ENCODE data around the gene GLB1L2.

GLB1L2 gene

GRCh38 chr11:134356656-134357544 is 25.1 kb downstream of the GLB1L2 start:
- no peak for TF ChIP-seq CTCF (conservative IDR thresholded peaks at IDR 0.05; ENCODE audit: low read length)
- no peak for DNase-seq (ENCODE audit: low read depth)
- no peak overlapping the region for H3K4me3 ChIP-seq (ENCODE audit: low read length)

- no peak overlapping the region for H3K4me3 ChIP-seq (ENCODE audit: low read length)
- no peak for TF ChIP-seq CTCF (conservative IDR thresholded peaks at IDR 0.05; ENCODE audit: low read length)
- DNase-seq (ENCODE audit: low read depth): no peak
These were observed 25.7 kb downstream of the GLB1L2 start for GRCh38 chr11:134357545-134357839.

GRCh38 chr11:134358165-134358855 is 26.5 kb downstream of the GLB1L2 start:
- no peak for DNase-seq (ENCODE audit: low read depth)
- TF ChIP-seq CTCF (conservative IDR thresholded peaks at IDR 0.05; ENCODE audit: low read length): no peak
- H3K4me3 ChIP-seq (ENCODE audit: low read length): no peak overlapping the region

GRCh38 chr11:134358856-134359490 is 27.2 kb downstream of the GLB1L2 start:
- no peak overlapping the region for H3K4me3 ChIP-seq (ENCODE audit: low read length)
- no peak for TF ChIP-seq CTCF (conservative IDR thresholded peaks at IDR 0.05; ENCODE audit: low read length)
- DNase-seq (ENCODE audit: low read depth): no peak

- H3K4me3 ChIP-seq (ENCODE audit: low read length): no peak overlapping the region
- no peak for TF ChIP-seq CTCF (conservative IDR thresholded peaks at IDR 0.05; ENCODE audit: low read length)
- DNase-seq (ENCODE audit: low read depth): no peak
These were observed 27.9 kb downstream of the GLB1L2 start for GRCh38 chr11:134359646-134360045.

GRCh38 chr11:134360050-134360835 is 28.5 kb downstream of the GLB1L2 start:
- H3K4me3 ChIP-seq (ENCODE audit: low read length): no peak overlapping the region
- peak; percentile 39 for DNase-seq (ENCODE audit: low read depth)
- peak; percentile 60 for TF ChIP-seq CTCF (conservative IDR thresholded peaks at IDR 0.05; ENCODE audit: low read length)

All from AG10803 (cell line).